Activated CD4-positive, alpha-beta memory T cell treated with anti-CD3 and anti-CD28 coated beads, Interleukin-2, amount 10 ng/mL, durations not matched to agents 7 days and 5 days (primary cell): Measurements from ENCODE around the gene OTUD7B. TPM values are rescaled to one million over a fixed set of nuclear protein-coding genes. Genes with fewer than 3 reads are reported as not detected.
"Not testable (repeated sequence)": the region's sequence is repeated elsewhere in the genome, so short reads cannot be mapped to it uniquely, and the experiment has no call there.

Experiments
- CTCF ChIA-PET: fragments of 350-600 bp; sonication (Branson Sonifier 250); formaldehyde crosslinking; loops from one replicate; lab custom pipeline; 2021; ENCODE audit warnings: antibody characterized with exemption, inconsistent platforms; lab: Charles Lee
- POLR2A ChIA-PET: fragments of 350-600 bp; sonication (Branson Sonifier 250); formaldehyde crosslinking; loops from one replicate; lab custom pipeline; 2021; ENCODE audit warnings: antibody characterized with exemption; lab: Charles Lee
- DNase-seq: peaks from one replicate; pipeline ENCODE4 v3.0.0-alpha.2; 2020
- H3K27ac Mint-ChIP-seq: one replicate; pipeline ENCODE4 v1.8.0; 2021; ENCODE audit warnings: mild to moderate bottlenecking, mixed read lengths
- H3K27me3 Mint-ChIP-seq: one replicate; pipeline ENCODE4 v1.8.0; 2021; ENCODE audit warnings: mixed read lengths
- H3K36me3 Mint-ChIP-seq: one replicate; pipeline ENCODE4 v1.8.0; 2021; ENCODE audit warnings: low read depth, mixed read lengths
- H3K4me1 Mint-ChIP-seq: one replicate; pipeline ENCODE4 v1.8.0; 2021; ENCODE audit warnings: mixed read lengths
- H3K4me3 Mint-ChIP-seq: one replicate; pipeline ENCODE4 v1.8.0; 2021; ENCODE audit warnings: mild to moderate bottlenecking, mixed read lengths
- H3K9me3 Mint-ChIP-seq: one replicate; pipeline ENCODE4 v1.8.0; 2021; ENCODE audit warnings: mixed read lengths
- total RNA-seq, 2 experiments: library from RNA; stranded (reverse); gene quantifications; one replicate each; pipeline ENCODE4 v1.2.3, GENCODE V29; 2021

Gene OTUD7B
- 10 to 100 TPM; 15.9 to 17.4 TPM for total RNA-seq

DNA sequence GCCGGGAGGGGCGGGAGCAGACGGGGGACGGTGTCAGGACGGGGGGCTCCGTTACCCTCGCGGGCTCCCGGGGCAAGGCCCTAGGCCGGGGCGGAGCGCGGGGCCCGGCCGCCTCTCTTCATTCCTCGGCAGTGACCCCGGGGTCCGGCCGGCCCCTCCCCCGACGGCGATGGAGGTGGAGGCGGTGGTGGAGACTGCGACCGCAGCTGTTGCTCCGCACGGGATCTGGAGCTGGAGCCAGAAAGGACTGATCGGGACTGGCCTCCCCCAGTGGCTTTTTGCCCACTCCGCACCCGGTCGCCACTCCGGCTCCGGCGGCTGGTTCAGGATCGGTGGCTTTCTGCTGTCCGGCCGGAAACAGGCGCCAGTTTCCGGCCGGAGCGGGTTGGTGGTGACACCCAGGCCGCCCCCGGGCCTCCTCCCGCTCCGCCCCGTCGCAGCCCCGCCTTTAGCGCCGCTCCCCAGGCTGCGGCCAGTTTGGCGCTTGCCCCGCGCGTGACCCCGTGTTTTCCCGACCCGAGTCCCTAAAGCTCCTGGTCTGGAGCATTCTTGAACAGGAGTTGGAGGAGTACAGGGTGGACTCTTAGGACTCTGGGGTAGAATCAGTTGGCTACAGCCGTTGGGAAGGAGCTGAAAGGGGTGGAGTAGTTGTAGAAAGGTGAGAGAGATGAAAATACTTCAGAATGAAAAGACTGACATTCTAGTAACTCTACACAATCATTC is at the start of gene OTUD7B:
Gene OTUD7B (minus strand): TSS at position 334 of the 723 bp plus-strand sequence. CDS start 33,216 bp downstream, outside the sequence.
- H3K4me1 Mint-ChIP-seq = peaks cover 35% of the 10 kb centered on the region
- peaks cover 17% of the 10 kb centered on the region for H3K36me3 Mint-ChIP-seq
- CTCF ChIA-PET = interaction anchor here (0.6 to 3.5 kb wide), 5 partner anchors 56 to 1239 kb away, joined by 3 to 21 read pairs (median 4); partner anchors contain the start of gene VPS45
- H3K27ac Mint-ChIP-seq = peak within 1 kb of the TSS; percentile 76
- peak within 1 kb of the TSS; percentile 91 for H3K4me3 Mint-ChIP-seq
- no peaks in the 10 kb centered on the region for H3K27me3 Mint-ChIP-seq
- no peaks in the 10 kb centered on the region for H3K9me3 Mint-ChIP-seq
- POLR2A ChIA-PET = interaction anchor here (0.8 to 6.6 kb wide), 18 partner anchors 9 to 477 kb away, joined by 3 to 101 read pairs (median 4); partner anchors contain the start of genes BOLA1 and VPS45
- peak; percentile 80 for DNase-seq

DNA sequence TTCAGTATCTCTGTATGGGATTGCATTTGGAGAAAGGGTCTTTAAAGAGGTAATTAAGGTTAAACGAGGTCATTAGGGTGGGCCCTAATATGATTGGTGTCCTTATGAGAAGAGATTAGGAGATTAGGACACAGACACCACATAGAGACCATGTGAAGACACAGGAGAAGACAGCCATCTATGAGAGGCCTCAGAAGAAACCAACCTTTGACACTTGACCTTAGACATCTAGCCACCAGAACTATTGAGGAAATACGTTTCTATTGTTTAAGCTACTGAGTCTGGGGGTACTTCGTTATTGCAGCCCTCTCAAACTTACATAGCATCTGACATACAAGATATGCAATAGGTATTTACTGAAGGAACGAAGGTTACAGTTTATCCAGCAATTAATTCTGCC is 49.7 kb upstream of the OTUD7B start:
- Mint-ChIP-seq H3K4me1 (peaks cover 3% of the 10 kb centered on the region), H3K36me3 (no peaks in the 10 kb centered on the region), H3K9me3 (no peaks in the 10 kb centered on the region), H3K27me3 (peaks cover 3% of the 10 kb centered on the region), H3K27ac (no peak overlapping the region), H3K4me3 (no peak overlapping the region)
- CTCF ChIA-PET = interaction anchor here (0.8 to 0.9 kb wide), 2 partner anchors 98 to 127 kb away, joined by 3 to 4 read pairs; no protein-coding TSS in a partner anchor
- DNase-seq = no peak
- POLR2A ChIA-PET = interaction anchor here (0.7 kb wide), 1 partner anchor 102 kb away, joined by 3 read pairs; no protein-coding TSS in a partner anchor

DNA sequence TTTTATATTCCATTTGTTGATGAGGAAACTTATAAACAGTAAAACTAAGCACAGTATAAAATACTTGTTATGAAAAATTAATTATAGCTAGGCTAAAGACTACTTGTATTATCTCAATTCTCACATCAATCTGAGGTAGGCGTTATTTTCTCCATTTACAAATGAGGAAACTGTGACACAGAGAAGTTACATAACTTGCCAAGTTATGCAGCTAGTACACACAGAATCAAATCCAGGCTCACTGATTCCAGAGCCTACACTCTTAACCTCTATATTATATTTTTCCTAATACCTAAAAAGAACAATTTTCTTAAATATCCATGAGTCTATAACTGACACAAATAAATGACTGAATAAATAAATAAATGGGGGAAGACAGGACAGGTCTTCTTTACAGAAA is 45.9 kb upstream of the OTUD7B start:
- H3K4me3 Mint-ChIP-seq = no peak overlapping the region
- no peaks in the 10 kb centered on the region for H3K4me1 Mint-ChIP-seq
- H3K27me3 Mint-ChIP-seq = peaks cover 11% of the 10 kb centered on the region
- H3K9me3 Mint-ChIP-seq = no peaks in the 10 kb centered on the region
- CTCF ChIA-PET = interaction anchor here (1.9 kb wide), 1 partner anchor 168 kb away, joined by 6 read pairs; no protein-coding TSS in a partner anchor
- H3K27ac Mint-ChIP-seq = no peak overlapping the region
- POLR2A ChIA-PET = no interaction called here
- no peaks in the 10 kb centered on the region for H3K36me3 Mint-ChIP-seq
- DNase-seq = no peak

DNA sequence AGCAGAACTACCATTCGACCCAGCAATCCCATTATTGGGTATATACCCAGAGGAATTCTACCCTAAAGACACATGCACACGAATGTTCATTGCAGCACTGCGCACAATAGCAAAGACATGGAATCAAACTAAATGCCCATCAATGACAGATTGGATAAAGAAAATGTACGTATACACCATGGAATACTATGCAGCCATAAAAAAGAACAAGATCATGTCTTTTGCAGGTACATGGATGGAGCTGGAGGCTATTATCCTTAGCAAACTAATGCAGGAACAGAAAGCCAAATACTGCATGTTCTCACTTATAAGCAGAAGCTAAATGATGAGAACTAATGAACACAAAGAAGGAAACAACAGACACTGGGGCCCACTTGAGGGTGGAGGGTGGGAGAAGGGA is 45.0 kb upstream of the OTUD7B start:
- CTCF ChIA-PET = interaction anchor here (0.7 to 1.5 kb wide), 2 partner anchors 93 to 131 kb away, joined by 3 to 5 read pairs; no protein-coding TSS in a partner anchor
- DNase-seq, H3K36me3 Mint-ChIP-seq, POLR2A ChIA-PET, H3K27ac Mint-ChIP-seq, H3K9me3 Mint-ChIP-seq, H3K4me1 Mint-ChIP-seq, H3K4me3 Mint-ChIP-seq: not testable (repeated sequence)
- peaks cover 11% of the 10 kb centered on the region for H3K27me3 Mint-ChIP-seq

DNA sequence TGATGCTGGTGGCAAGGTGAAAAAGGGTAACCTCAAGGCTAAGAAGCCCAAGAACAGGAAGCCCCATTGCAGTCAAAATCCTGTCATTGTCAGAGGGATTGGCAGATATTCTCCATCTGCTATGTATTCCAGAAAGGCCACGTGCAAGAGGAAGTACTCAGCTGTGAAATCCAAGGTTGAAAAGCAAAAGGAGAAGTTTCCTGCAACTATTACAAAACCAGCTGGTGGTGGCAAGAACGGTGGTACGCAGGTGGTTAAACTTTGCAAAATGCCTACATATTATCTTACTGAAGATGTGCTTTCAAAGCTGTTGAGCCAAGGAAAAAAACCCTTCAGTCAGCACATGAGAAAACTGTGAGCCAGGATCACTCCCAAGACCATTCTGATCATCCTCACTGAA is 43.4 kb upstream of the OTUD7B start:
- H3K27ac Mint-ChIP-seq = no peak overlapping the region
- no peak overlapping the region for H3K4me3 Mint-ChIP-seq
- H3K9me3 Mint-ChIP-seq = no peaks in the 10 kb centered on the region
- POLR2A ChIA-PET = interaction anchor here (0.8 to 3.3 kb wide), 2 partner anchors 13 to 166 kb away, joined by 3 to 16 read pairs; partner anchors contain the start of gene VPS45
- DNase-seq = no peak
- H3K4me1 Mint-ChIP-seq = peaks cover 3% of the 10 kb centered on the region
- no peaks in the 10 kb centered on the region for H3K36me3 Mint-ChIP-seq
- CTCF ChIA-PET = interaction anchor here (0.9 to 1.6 kb wide), 3 partner anchors 10 to 133 kb away, joined by 4 to 5 read pairs (median 5); no protein-coding TSS in a partner anchor
- peaks cover 11% of the 10 kb centered on the region for H3K27me3 Mint-ChIP-seq

DNA sequence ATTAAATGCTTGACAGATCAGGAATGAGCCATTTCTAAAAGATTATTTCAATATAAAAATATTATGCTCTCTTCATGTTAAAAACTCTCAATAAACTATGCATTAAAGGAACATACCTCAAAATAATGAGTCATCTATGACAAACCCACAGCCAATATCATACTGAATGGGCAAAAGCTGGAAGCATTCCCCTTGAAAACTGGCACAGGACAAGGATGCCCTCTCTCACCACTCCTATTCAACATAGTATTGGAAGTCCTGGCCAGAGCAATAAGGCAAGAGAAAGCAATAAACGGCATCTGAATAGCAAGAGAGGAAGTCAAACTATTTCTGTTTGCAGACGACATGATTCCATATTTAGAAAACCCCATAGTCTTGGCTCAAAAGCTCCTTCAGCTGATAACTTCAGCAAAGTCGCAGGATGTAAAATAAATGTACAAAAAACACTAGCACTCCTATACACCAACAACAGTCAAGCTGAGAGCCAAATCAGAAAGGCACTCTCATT is 41.4 kb upstream of the OTUD7B start:
- H3K36me3 Mint-ChIP-seq, H3K4me3 Mint-ChIP-seq, H3K4me1 Mint-ChIP-seq, DNase-seq, H3K27ac Mint-ChIP-seq, H3K9me3 Mint-ChIP-seq: not testable (repeated sequence)
- ChIA-PET POLR2A (interaction anchor here (3.3 kb wide), 1 partner anchor 164 kb away, joined by 16 read pairs; a partner anchor contains a TSS), CTCF (interaction anchor here (1.2 to 2.7 kb wide), 4 partner anchors 15 to 164 kb away, joined by 3 to 24 read pairs (median 19); a partner anchor contains a TSS)
- peaks cover 11% of the 10 kb centered on the region for H3K27me3 Mint-ChIP-seq

DNA sequence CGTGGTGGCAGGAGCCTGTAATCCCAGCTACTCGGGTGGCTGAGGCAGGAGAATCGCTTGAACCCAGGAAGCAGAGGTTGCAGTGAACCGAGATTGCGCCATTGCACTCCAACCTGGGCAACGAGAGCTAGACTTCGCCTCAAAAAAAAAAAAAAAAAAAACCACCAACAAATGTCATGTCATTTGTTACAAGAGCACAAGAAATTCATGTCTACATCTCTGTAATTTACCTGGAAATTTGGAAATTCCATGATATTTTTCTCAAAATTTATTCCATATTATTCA is 40.5 kb upstream of the OTUD7B start:
- Mint-ChIP-seq H3K27me3 (peaks cover 11% of the 10 kb centered on the region), H3K27ac (no peak overlapping the region), H3K36me3 (no peaks in the 10 kb centered on the region), H3K9me3 (no peaks in the 10 kb centered on the region), H3K4me1 (peaks cover 3% of the 10 kb centered on the region), H3K4me3 (no peak overlapping the region)
- DNase-seq = no peak
- ChIA-PET CTCF (interaction anchor here (1.2 to 2.7 kb wide), 6 partner anchors 14 to 163 kb away, joined by 3 to 24 read pairs (median 9); a partner anchor contains a TSS), POLR2A (interaction anchor here (0.8 to 1.6 kb wide), 4 partner anchors 17 to 165 kb away, joined by 3 to 11 read pairs (median 4); partner anchors contain the start of gene VPS45)

DNA sequence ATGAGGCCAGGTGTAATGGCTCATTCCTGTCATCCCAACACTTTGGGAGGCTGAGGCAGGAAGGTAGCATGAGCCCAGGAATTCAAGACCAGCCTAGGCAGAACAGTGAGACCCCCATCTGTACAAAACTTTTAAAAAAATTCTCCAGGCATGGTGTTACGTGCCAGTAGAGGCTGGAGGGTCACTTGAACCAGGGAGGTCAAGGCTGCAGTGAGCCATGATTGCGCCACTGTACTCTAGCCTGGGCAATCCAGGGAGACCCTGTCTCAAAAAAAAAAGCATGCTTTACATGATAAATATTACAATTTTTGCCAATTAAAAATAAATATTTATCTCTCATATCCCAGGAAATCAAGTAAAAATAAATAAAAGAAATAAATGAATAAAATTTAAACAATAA is 39.4 kb upstream of the OTUD7B start:
- H3K36me3 Mint-ChIP-seq = no peaks in the 10 kb centered on the region
- no peak overlapping the region for H3K4me3 Mint-ChIP-seq
- H3K9me3 Mint-ChIP-seq = no peaks in the 10 kb centered on the region
- H3K27ac Mint-ChIP-seq = no peak overlapping the region
- DNase-seq = no peak
- POLR2A ChIA-PET = interaction anchor here (0.6 to 1.8 kb wide), 6 partner anchors 18 to 164 kb away, joined by 3 to 11 read pairs (median 4); partner anchors contain the start of genes SF3B4 and VPS45
- H3K4me1 Mint-ChIP-seq = peaks cover 3% of the 10 kb centered on the region
- CTCF ChIA-PET = interaction anchor here (0.8 to 2.7 kb wide), 6 partner anchors 16 to 162 kb away, joined by 3 to 24 read pairs (median 10); a partner anchor contains a TSS
- H3K27me3 Mint-ChIP-seq = peaks cover 7% of the 10 kb centered on the region

DNA sequence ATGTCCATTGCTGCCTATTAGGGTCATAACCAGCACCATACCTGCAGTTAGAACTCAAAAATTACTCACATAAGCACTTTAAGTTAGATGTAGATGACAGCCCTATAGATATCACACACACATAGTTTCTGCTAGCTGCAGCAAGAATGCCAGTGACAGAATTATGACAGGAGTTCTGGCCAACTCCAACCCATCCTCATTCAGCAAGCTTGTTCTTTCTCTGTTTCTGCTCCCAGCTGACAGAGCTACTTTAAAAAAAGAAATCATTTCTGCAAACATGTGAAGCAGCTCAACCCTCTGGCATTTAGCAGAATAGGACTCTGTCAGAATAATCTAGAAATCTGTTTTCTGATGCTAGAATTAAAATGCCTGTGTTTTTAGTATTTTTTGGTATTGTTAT is 23.8 kb upstream of the OTUD7B start:
- Mint-ChIP-seq H3K27ac (no peak overlapping the region), H3K36me3 (no peaks in the 10 kb centered on the region), H3K4me3 (no peak overlapping the region), H3K9me3 (no peaks in the 10 kb centered on the region), H3K27me3 (peaks cover 10% of the 10 kb centered on the region), H3K4me1 (no peaks in the 10 kb centered on the region)
- POLR2A ChIA-PET = no interaction called here
- CTCF ChIA-PET = interaction anchor here (0.6 kb wide), 1 partner anchor 146 kb away, joined by 5 read pairs; no protein-coding TSS in a partner anchor
- no peak for DNase-seq

DNA sequence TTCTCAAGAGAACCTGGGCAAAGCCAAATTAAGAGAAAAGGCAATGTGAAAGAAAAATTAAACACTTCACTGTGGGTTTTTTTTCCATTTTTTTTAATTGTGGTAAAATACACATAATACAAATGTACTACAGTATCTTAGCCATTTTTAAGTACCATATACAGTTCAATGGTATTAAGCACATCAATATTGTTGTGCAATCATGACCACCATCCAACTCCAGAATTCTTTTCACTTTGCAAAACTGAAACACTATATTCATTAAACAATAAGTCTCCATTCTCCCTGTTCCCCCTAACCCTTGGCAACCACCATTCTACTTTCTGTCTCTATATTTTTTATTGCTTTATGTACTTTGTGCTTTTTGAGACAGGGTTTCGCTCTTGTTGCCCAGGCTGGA is 17.8 kb upstream of the OTUD7B start:
- Mint-ChIP-seq H3K27me3 (peaks cover 16% of the 10 kb centered on the region), H3K27ac (no peak overlapping the region), H3K9me3 (no peaks in the 10 kb centered on the region), H3K4me3 (no peak overlapping the region), H3K4me1 (no peaks in the 10 kb centered on the region), H3K36me3 (no peaks in the 10 kb centered on the region)
- CTCF ChIA-PET = interaction anchor here (0.7 kb wide), 1 partner anchor 140 kb away, joined by 3 read pairs; no protein-coding TSS in a partner anchor
- POLR2A ChIA-PET = no interaction called here
- no peak for DNase-seq

DNA sequence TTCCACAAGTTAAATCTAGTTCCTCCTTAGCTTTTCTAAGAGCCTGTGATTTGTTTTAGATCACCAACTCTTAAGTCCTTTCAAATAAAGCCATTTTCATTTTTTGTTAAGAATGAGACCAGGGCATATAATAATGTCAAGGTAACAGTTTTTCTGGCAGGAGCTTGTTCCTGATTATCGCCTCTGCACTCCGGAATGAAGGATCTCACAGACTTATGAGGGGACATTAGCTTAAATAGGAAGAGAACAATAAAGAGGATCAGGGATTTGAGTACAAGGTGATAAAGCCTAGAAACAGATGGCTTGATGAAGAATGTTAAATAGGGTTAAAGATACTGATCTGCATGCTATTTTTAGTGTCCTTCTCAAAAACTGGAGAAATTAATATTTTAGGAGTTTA is 13.6 kb upstream of the OTUD7B start:
- Mint-ChIP-seq H3K27me3 (peaks cover 13% of the 10 kb centered on the region), H3K27ac (no peak overlapping the region), H3K9me3 (no peaks in the 10 kb centered on the region), H3K4me3 (no peak overlapping the region), H3K36me3 (no peaks in the 10 kb centered on the region), H3K4me1 (no peaks in the 10 kb centered on the region)
- no peak for DNase-seq
- POLR2A ChIA-PET = interaction anchor here (1.0 kb wide), 1 partner anchor 14 kb away, joined by 3 read pairs; the partner anchor contains the start of gene OTUD7B
- CTCF ChIA-PET = interaction anchor here (0.8 kb wide), 1 partner anchor 163 kb away, joined by 4 read pairs; no protein-coding TSS in a partner anchor

DNA sequence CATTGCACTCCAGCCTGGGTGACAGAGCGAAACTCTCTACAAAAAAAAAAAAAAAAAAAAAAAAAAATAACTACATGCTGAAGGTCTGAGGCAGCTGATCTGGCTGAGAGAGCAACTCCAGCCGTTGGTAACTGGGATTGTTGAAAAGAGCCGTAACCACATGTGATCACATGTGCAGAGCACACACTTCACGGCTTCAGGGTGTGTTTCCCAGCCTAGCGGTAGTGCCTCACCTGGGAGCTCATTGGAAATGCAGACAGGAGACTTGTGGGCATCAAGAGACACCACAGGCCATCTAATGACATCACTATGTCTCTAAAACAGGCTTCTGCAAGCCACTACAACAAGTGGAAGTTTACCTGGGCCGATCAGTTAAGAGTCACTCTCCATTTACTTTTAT is 11.8 kb upstream of the OTUD7B start:
- CTCF ChIA-PET = interaction anchor here (1.1 kb wide), 1 partner anchor 165 kb away, joined by 3 read pairs; no protein-coding TSS in a partner anchor
- POLR2A ChIA-PET = no interaction called here
- Mint-ChIP-seq H3K9me3 (no peaks in the 10 kb centered on the region), H3K27ac (no peak overlapping the region), H3K4me1 (no peaks in the 10 kb centered on the region), H3K4me3 (no peak overlapping the region), H3K36me3 (no peaks in the 10 kb centered on the region), H3K27me3 (peaks cover 13% of the 10 kb centered on the region)
- no peak for DNase-seq
